Ovary (tissue), 9 donors: ENCODE measurements around the gene ERF. TPM values are rescaled to one million over a fixed set of nuclear protein-coding genes. Genes with fewer than 3 reads are reported as not detected.

Experiments used
- DNase-seq, 5 donors: peaks; one replicate each; pipeline ENCODE4 v3.0.0-alpha.2; 2019 to 2020
- H3K27ac ChIP-seq, 2 donors: fragments of 200-600 bp; one replicate each; pipeline versions ENCODE4 v1.5.1 to v1.8.0; 2019 to 2022
- H3K27me3 ChIP-seq: fragments of 200-600 bp; one replicate; pipeline ENCODE4 v1.8.0; 2022
- H3K36me3 ChIP-seq: fragments of 200-600 bp; sonication (generic); one replicate; pipeline ENCODE4 v1.5.1; 2019
- H3K4me1 ChIP-seq: one replicate; pipeline ENCODE4 v1.8.1; 2013; ENCODE audit warnings: mild to moderate bottlenecking, moderate library complexity; ENCODE audit not compliant: insufficient read depth
- H3K4me3 ChIP-seq: fragments of 200-600 bp; sonication (generic); one replicate; pipeline ENCODE4 v1.5.1; 2017
- H3K9me3 ChIP-seq, 2 donors: fragments of 200-600 bp in 1 of 2; sonication (generic) in 1 of 2; one replicate each; pipeline versions ENCODE4 v1.5.1 to v1.8.1; 2013 to 2019; ENCODE audit warnings: mild to moderate bottlenecking in 1 of 2, moderate library complexity in 1 of 2
- EP300 ChIP-seq: sonication (generic); formaldehyde crosslinking; IDR thresholded peaks from one replicate; pipeline ENCODE4 v1.6.1; 2017; ENCODE audit warnings: antibody characterized with exemption
- POLR2A ChIP-seq: fragments of 450-650 bp; IDR thresholded peaks from one replicate; pipeline ENCODE4 v1.6.1; 2017; ENCODE audit warnings: antibody characterized with exemption, mild to moderate bottlenecking, moderate library complexity
- WGBS, 3 donors: extraction: QIAGEN DNeasy Blood & Tissue Kit in 1 of 3; methylation state at CpG; one replicate each; pipeline versions ENCODE4 v1.1.5 to v1.1.7; 2013 to 2017; 5-methylcytosine and 5-hydroxymethylcytosine counted together
- intact Hi-C, 4 donors: fragments of 100-400 bp; cut with DNase I; formaldehyde crosslinking; loops; one replicate each; pipeline versions ENCODE4 v1.11.0 to v1.15.1; 2022 to 2023
- polyA plus RNA-seq, 2 donors: library from polyadenylated mRNA; stranded (reverse); fragments of 200-250 nt in 1 of 2; fragments of 350-450 nt in 1 of 2; fragmentation: Illumina TruSeq in 1 of 2; extraction: RNeasy Lipid Tissue Mini Kit (QIAGEN cat#74804) in 1 of 2; gene quantifications; one replicate each; pipeline ENCODE4 v1.2.3, GENCODE V29; 2013 to 2014
- total RNA-seq, 7 donors: library from RNA; depleted of rRNA in 2 of 7; stranded (reverse); fragments of >200 nt in 2 of 7; fragmentation: NEBNext Ultra II Directional in 3 of 7; extraction: Animal tissue kit (Norgen Biotek cat#: 25700) in 3 of 7; gene quantifications; one replicate each; pipeline versions ENCODE4 v1.1.0 to v1.2.4, GENCODE V29; 2016 to 2023
- TF ChIP-seq, protein P1 (sequence below), 3 donors: fragments of 450-650 bp in 2 of 3; fragments of 200-600 bp in 1 of 3; IDR thresholded peaks; one replicate each; pipeline versions ENCODE4 v1.5.1 to v1.8.0; 2016 to 2022; ENCODE audit warnings: antibody characterized with exemption in 3 of 3, mild to moderate bottlenecking in 1 of 3
- donor health status: DM: no; HTN: no; CAD: no; lungs with moderate emphysema.
- donor health status: DM: no; HTN: no; CAD: no.
- donor health status: Bipolar disorder and iron deficiency.
- donor health status: DM: yes; HTN: yes; CAD: no.
- donor health status: DM: no; HTN: no; CAD: no.
- donor health status: DM: yes; HTN: yes; CAD: no.

Gene ERF
- total and polyA plus RNA-seq, 9 donors = 23.1 to 110 (median 57.7) TPM

DNA sequence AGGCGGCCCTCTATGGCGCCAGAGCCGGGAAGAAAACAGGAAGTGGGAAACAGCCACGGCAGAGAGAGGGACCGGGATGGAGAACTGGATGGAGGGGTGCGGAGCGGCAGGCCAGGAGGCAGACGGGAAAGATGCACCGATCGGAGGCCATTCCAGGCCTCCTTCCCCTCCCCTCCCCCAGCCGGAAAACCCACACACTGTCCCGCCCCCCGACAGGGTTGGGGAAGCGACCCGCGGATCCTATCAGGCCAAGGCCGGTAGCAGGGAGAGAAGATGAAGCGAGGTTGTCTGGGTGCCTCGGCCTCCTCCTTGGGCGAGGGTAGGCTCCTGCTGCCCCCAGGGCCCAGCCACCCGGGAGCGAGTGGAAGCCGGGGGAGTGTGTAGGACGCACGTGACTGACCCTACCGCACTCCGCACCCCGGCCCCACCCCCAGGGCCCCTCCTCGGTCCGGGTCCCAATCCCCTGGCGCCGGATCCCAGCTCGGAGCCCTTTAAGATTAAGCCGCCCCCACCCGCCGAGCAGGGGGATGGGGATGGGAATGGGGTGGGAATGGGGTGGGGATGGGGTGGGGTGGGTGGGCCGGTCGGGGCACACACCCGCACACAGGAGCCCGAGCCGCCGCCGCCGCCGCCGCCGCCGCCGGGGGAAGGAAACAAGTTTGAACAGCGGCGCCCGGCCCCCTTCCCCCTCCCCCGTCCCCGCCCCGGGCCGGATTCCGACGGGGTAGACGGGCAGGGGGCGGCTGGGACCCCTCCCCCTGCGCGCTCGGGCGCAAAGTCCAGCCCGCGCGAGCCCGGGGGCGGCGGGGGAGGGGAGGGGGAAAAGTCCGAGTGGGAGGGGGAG, 1.5 kb downstream of the ERF start:
- TF ChIP-seq, protein P1, sequence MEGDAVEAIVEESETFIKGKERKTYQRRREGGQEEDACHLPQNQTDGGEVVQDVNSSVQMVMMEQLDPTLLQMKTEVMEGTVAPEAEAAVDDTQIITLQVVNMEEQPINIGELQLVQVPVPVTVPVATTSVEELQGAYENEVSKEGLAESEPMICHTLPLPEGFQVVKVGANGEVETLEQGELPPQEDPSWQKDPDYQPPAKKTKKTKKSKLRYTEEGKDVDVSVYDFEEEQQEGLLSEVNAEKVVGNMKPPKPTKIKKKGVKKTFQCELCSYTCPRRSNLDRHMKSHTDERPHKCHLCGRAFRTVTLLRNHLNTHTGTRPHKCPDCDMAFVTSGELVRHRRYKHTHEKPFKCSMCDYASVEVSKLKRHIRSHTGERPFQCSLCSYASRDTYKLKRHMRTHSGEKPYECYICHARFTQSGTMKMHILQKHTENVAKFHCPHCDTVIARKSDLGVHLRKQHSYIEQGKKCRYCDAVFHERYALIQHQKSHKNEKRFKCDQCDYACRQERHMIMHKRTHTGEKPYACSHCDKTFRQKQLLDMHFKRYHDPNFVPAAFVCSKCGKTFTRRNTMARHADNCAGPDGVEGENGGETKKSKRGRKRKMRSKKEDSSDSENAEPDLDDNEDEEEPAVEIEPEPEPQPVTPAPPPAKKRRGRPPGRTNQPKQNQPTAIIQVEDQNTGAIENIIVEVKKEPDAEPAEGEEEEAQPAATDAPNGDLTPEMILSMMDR (IDR thresholded peaks at IDR 0.05) = no peak
- no peak for TF ChIP-seq EP300
- H3K9me3 ChIP-seq = no peaks in the 10 kb centered on the region
- 0 to 1% (median 1%) methylated on average over 21 to 66 of the region's 71 CpGs for WGBS, 3 donors
- H3K36me3 ChIP-seq = no peaks in the 10 kb centered on the region
- H3K4me3 ChIP-seq = peak overlapping the region; percentile 73
- intact Hi-C loops = loop anchor here in 2 of 4 donors (2.0 kb wide), 2 partner anchors 15 to 27 kb away; partner anchors contain the start of gene CIC (in 1 of the 2)
- peak; percentile 76 to 85 (median 82) for DNase-seq
- H3K27me3 ChIP-seq = no peaks in the 10 kb centered on the region
- H3K4me1 ChIP-seq = peaks cover 21% of the 10 kb centered on the region
- peak overlapping the region; percentile 97 to 99 for H3K27ac ChIP-seq

- DNase-seq = peak; percentile 61 to 73 (median 69)
- Histone ChIP-seq H3K4me1 (peaks cover 21% of the 10 kb centered on the region), H3K27me3 (no peaks in the 10 kb centered on the region), H3K27ac (peak overlapping the region; percentile 97 to 99), H3K4me3 (peak overlapping the region; percentile 73), H3K9me3 (no peaks in the 10 kb centered on the region), H3K36me3 (no peaks in the 10 kb centered on the region)
- intact Hi-C loops = no loop called here
- WGBS, 3 donors = 2 to 3% (median 3%) methylated on average over 27 of the region's 27 CpGs
- TF ChIP-seq, protein P1 (IDR thresholded peaks at IDR 0.05) = no peak
- TF ChIP-seq POLR2A = no peak
- TF ChIP-seq EP300 = no peak
Measured at GRCh38 chr19:42252365-42253244, 2.3 kb downstream of the ERF start.

- H3K4me3 ChIP-seq = peak overlapping the region; percentile 73
- no peaks in the 10 kb centered on the region for H3K9me3 ChIP-seq
- H3K27me3 ChIP-seq = no peaks in the 10 kb centered on the region
- WGBS, 3 donors = 67 to 73% (median 71%) methylated on average over 4 of the region's 4 CpGs
- peaks cover 23% of the 10 kb centered on the region for H3K4me1 ChIP-seq
- TF ChIP-seq, protein P1 (IDR thresholded peaks at IDR 0.05) = no peak
- no peak for TF ChIP-seq POLR2A
- no peak for TF ChIP-seq EP300
- peak overlapping the region; percentile 97 to 99 for H3K27ac ChIP-seq
- intact Hi-C loops = no loop called here
- H3K36me3 ChIP-seq = no peaks in the 10 kb centered on the region
- peak in 4 of 5 donors; percentile 39 to 52 (median 50) for DNase-seq
Measured at GRCh38 chr19:42251572-42252358, 3.2 kb downstream of the ERF start.
